Measurements from ENCODE around the gene RPS6KB1.

- no peak for TF ChIP-seq CTCF (optimal IDR thresholded peaks at IDR 0.05 in 1 of 3, IDR thresholded peaks at IDR 0.05 in 1 of 3, conservative IDR thresholded peaks at IDR 0.05 in 1 of 3; ENCODE audit: extremely low read depth in 1 of 3, insufficient read depth in 2 of 3, low read length in 3 of 3)
- no peak for TF ChIP-seq EZH2 (IDR thresholded peaks at IDR 0.05; ENCODE audit: low read length)
Measured at GRCh38 chr17:59858932-59859331, 34.0 kb upstream of the RPS6KB1 start.
